Mesenteric fat pad (tissue), 1 donor: ENCODE measurements around the gene TMEM52B. TPM values are rescaled to one million over a fixed set of nuclear protein-coding genes. Genes with fewer than 3 reads are reported as not detected.

Experiments
- DNase-seq: peaks from one replicate; pipeline ENCODE4 v3.0.0-alpha.2; 2020; ENCODE audit warnings: low spot score
- total RNA-seq: library from RNA; stranded (reverse); fragmentation: NEBNext Ultra II Directional; extraction: Animal tissue kit (Norgen Biotek cat#: 25700); gene quantifications from one replicate; pipeline ENCODE4 v1.2.1, GENCODE V29; 2021
- donor health status: DM: yes; HTN: yes; CAD: no.

The TMEM52B gene
- total RNA-seq, 1 donor from 2014 or later, result not detected

GRCh38 chr12:10238526-10238925 lies 59.7 kb downstream of the TMEM52B start:
- DNase-seq, result no peak

- DNase-seq, result no peak
Measured at GRCh38 chr12:10241290-10241689, 62.5 kb downstream of the TMEM52B start.

Other genes with a start within 250 kb of the TMEM52B start
- not detected for gene CLEC2A, start 246.7 kb upstream of the TMEM52B start, total RNA-seq
- gene CLEC12A, start 207.6 kb upstream of the TMEM52B start, total RNA-seq, result 7.5 TPM
- not detected for gene CLEC1B, start 179.9 kb upstream of the TMEM52B start, total RNA-seq
- gene CLEC12B, start 168.4 kb upstream of the TMEM52B start, total RNA-seq, result 0.71 TPM
- gene CLEC9A, start 148.3 kb upstream of the TMEM52B start, total RNA-seq, result not detected
- gene CLEC1A, start 80.0 kb upstream of the TMEM52B start, total RNA-seq, result 7.7 TPM
- gene CLEC7A, start 48.8 kb upstream of the TMEM52B start, total RNA-seq, result 27.7 TPM
- gene OLR1, start 6.9 kb upstream of the TMEM52B start, total RNA-seq, result 6.2 TPM
- gene GABARAPL1, start 33.8 kb downstream of the TMEM52B start, total RNA-seq, result 215 TPM
- gene KLRD1, start 128.8 kb downstream of the TMEM52B start, total RNA-seq, result 3.3 TPM
- 1.7 TPM for gene KLRK1, start 211.0 kb downstream of the TMEM52B start, total RNA-seq
- not detected for gene KLRC4, start 230.7 kb downstream of the TMEM52B start, total RNA-seq
- not detected for gene KLRC3, start 241.6 kb downstream of the TMEM52B start, total RNA-seq